ENCODE measurements around the gene C12orf75. TPM values are rescaled to one million over a fixed set of nuclear protein-coding genes. Genes with fewer than 3 reads are reported as not detected.

The C12orf75 gene
- total and polyA plus RNA-seq, 2 of the 13 experiments (the other 11 are each of a cell fraction or from before 2014, with no cell fraction given), result 16.1 to 19.8 TPM

- H3K4me2 ChIP-seq (ENCODE audit: low read depth, low read length), result no peak overlapping the region
- H3K9ac ChIP-seq (ENCODE audit: insufficient read depth, low read depth, low read length), result no peak overlapping the region
- POLR2A ChIA-PET, result no interaction called here
- 94% methylated on average over 1 of the region's 1 CpG for WGBS (ENCODE audit: low lambda C conversion rate)
- H4K20me1 ChIP-seq (ENCODE audit: insufficient read depth, low read length), result no peaks in the 10 kb centered on the region
- BruUV-seq (replicated peaks), result no TSS peak
- no peaks in the 10 kb centered on the region for H3K9me3 ChIP-seq (ENCODE audit: low read length)
- DNase-seq (ENCODE audit: low spot score) (no peak), FAIRE-seq (no peak), ATAC-seq (no peak)
- peaks cover 25% of the 10 kb centered on the region for H3K4me1 ChIP-seq (ENCODE audit: insufficient read depth, low read length)
- H3K79me2 ChIP-seq (ENCODE audit: insufficient read depth, low read length), result no peaks in the 10 kb centered on the region
- H3K27me3 ChIP-seq (ENCODE audit: control insufficient read depth in 1 of 2, insufficient read depth in 2 of 2, low read length in 2 of 2), result no peaks in the 10 kb centered on the region
- intact Hi-C loops (cut with micrococcal nuclease; ENCODE audit: unreplicated experiment), result loop anchor here (5.0 kb wide), 1 partner anchor 101 kb away; no protein-coding TSS in a partner anchor
- H3K36me3 ChIP-seq (replicated peaks in 1 of 2; ENCODE audit: control insufficient read depth in 1 of 2, insufficient read depth in 2 of 2, low read length in 2 of 2), result no peaks in the 10 kb centered on the region
- no peak overlapping the region for H2AFZ ChIP-seq (ENCODE audit: low read length)
- in situ Hi-C loops (cut with HindIII; ENCODE audit: extremely low pct_ligation_motif_present, low pct_unique_long_range_greater_than_20kb), result no loop called here
- CTCF ChIA-PET (ENCODE audit: low intra/inter-chr PET ratio, low total read pairs), result no interaction called here
- no peak overlapping the region for H3K27ac ChIP-seq (ENCODE audit: extremely low read length, insufficient read depth, low read length)
- H3K4me3 ChIP-seq (replicated peaks in 1 of 3; ENCODE audit: insufficient read depth in 1 of 3, low read depth in 2 of 3, low read length in 3 of 3), result no peak overlapping the region
- TF ChIP-seq ZBED4 (CRISPR knock-in tag; IDR thresholded peaks at IDR 0.05; ENCODE audit: borderline replicate concordance) (no peak), CEBPG (CRISPR knock-in tag; IDR thresholded peaks at IDR 0.05) (peak; percentile 37; the same call in 1 of the 2 replicates), ZNF367 (CRISPR knock-in tag; IDR thresholded peaks at IDR 0.05; ENCODE audit: borderline replicate concordance) (no peak), ATF7 (IDR thresholded peaks at IDR 0.05) (0 out of 2 replicates have a peak, but pooled peaks have one; percentile 18), ATF7 (CRISPR knock-in tag; IDR thresholded peaks at IDR 0.05) (no peak), ZFY (CRISPR knock-in tag; IDR thresholded peaks at IDR 0.05) (no peak), ZNF883 (CRISPR knock-in tag; IDR thresholded peaks at IDR 0.05; ENCODE audit: not compliant biosample characterization) (no peak), EED (CRISPR knock-in tag; IDR thresholded peaks at IDR 0.05) (no peak), ZNF790 (CRISPR knock-in tag; IDR thresholded peaks at IDR 0.05; ENCODE audit: borderline replicate concordance) (no peak), ZSCAN22 (CRISPR knock-in tag; IDR thresholded peaks at IDR 0.05) (no peak), PHF21A (CRISPR knock-in tag; IDR thresholded peaks at IDR 0.05) (no peak), ZNF317 (CRISPR knock-in tag; IDR thresholded peaks at IDR 0.05) (no peak), CEBPB (IDR thresholded peaks at IDR 0.05; ENCODE audit: borderline replicate concordance, low read depth, low read length) (peak; percentile 52; the same call in 1 of the 2 replicates), NCOA5 (CRISPR knock-in tag; IDR thresholded peaks at IDR 0.05) (no peak), CEBPZ (IDR thresholded peaks at IDR 0.05; ENCODE audit: low read length) (no peak), TBX3 (IDR thresholded peaks at IDR 0.05; ENCODE audit: borderline replicate concordance) (no peak), PAWR (CRISPR knock-in tag; IDR thresholded peaks at IDR 0.05; ENCODE audit: borderline replicate concordance) (no peak)
Measured at GRCh38 chr12:105332925-105333324, 2.4 kb downstream of the C12orf75 start.

Measured in HepG2 (cell line).